Dendritic cell treated with granulocyte-macrophage colony-stimulating factor and Interleukin-4, amounts not matched to agents 40 ng/mL and 50 ng/mL, for 4 days (primary cell): Measurements from ENCODE around the gene C17orf50.

Experiments used
- H3K27ac Mint-ChIP-seq: one replicate; pipeline ENCODE4 v1.8.0; 2022; ENCODE audit warnings: mild to moderate bottlenecking, mixed read lengths
- H3K27me3 Mint-ChIP-seq: one replicate; pipeline ENCODE4 v1.8.0; 2022; ENCODE audit warnings: mild to moderate bottlenecking, mixed read lengths
- H3K36me3 Mint-ChIP-seq: one replicate; pipeline ENCODE4 v1.8.0; 2022; ENCODE audit warnings: low read depth, mixed read lengths
- H3K4me1 Mint-ChIP-seq: one replicate; pipeline ENCODE4 v1.8.0; 2022; ENCODE audit warnings: low read depth, mixed read lengths
- H3K4me3 Mint-ChIP-seq: one replicate; pipeline ENCODE4 v1.8.0; 2022; ENCODE audit warnings: mild to moderate bottlenecking, moderate library complexity, mixed read lengths
- H3K9me3 Mint-ChIP-seq: one replicate; pipeline ENCODE4 v1.8.0; 2022; ENCODE audit warnings: mixed read lengths
- intact Hi-C: fragments of 100-400 bp; cut with micrococcal nuclease; formaldehyde crosslinking; loops from one replicate; pipeline ENCODE4 v1.15.0; 2022

C17orf50 gene

GRCh38 chr17:35760587-35760986, at the start of gene C17orf50:
TSS of gene C17orf50 (plus strand) at chr17:35760887. CDS start at chr17:35760942, 55 bp downstream.
- Mint-ChIP-seq H3K36me3 (no peaks in the 10 kb centered on the region), H3K27ac (no peak within 1 kb of the TSS), H3K9me3 (no peaks in the 10 kb centered on the region), H3K4me3 (no peak within 1 kb of the TSS), H3K27me3 (peaks cover 33% of the 10 kb centered on the region), H3K4me1 (peaks cover 24% of the 10 kb centered on the region)
- intact Hi-C loops: no loop called here

- Mint-ChIP-seq H3K27me3 (no peaks in the 10 kb centered on the region), H3K36me3 (peaks cover 28% of the 10 kb centered on the region), H3K4me1 (peaks cover 11% of the 10 kb centered on the region), H3K4me3 (no peak overlapping the region), H3K27ac (no peak overlapping the region), H3K9me3 (no peaks in the 10 kb centered on the region)
- intact Hi-C loops: no loop called here
These were observed 49.7 kb upstream of the C17orf50 start for GRCh38 chr17:35710950-35711349.

GRCh38 chr17:35713069-35713728, 47.5 kb upstream of the C17orf50 start:
- Mint-ChIP-seq H3K27ac (no peak overlapping the region), H3K4me3 (no peak overlapping the region), H3K27me3 (no peaks in the 10 kb centered on the region), H3K4me1 (no peaks in the 10 kb centered on the region), H3K36me3 (peaks cover 28% of the 10 kb centered on the region), H3K9me3 (no peaks in the 10 kb centered on the region)
- intact Hi-C loops: no loop called here

- peaks cover 20% of the 10 kb centered on the region for H3K36me3 Mint-ChIP-seq
- no peaks in the 10 kb centered on the region for H3K9me3 Mint-ChIP-seq
- no peak overlapping the region for H3K4me3 Mint-ChIP-seq
- no peaks in the 10 kb centered on the region for H3K4me1 Mint-ChIP-seq
- intact Hi-C loops: no loop called here
- H3K27ac Mint-ChIP-seq: no peak overlapping the region
- no peaks in the 10 kb centered on the region for H3K27me3 Mint-ChIP-seq
These were observed 45.7 kb upstream of the C17orf50 start for GRCh38 chr17:35714988-35715387.

GRCh38 chr17:35715416-35715815, 45.3 kb upstream of the C17orf50 start:
- H3K27me3 Mint-ChIP-seq: no peaks in the 10 kb centered on the region
- intact Hi-C loops: no loop called here
- no peaks in the 10 kb centered on the region for H3K4me1 Mint-ChIP-seq
- peaks cover 20% of the 10 kb centered on the region for H3K36me3 Mint-ChIP-seq
- no peak overlapping the region for H3K4me3 Mint-ChIP-seq
- no peak overlapping the region for H3K27ac Mint-ChIP-seq
- H3K9me3 Mint-ChIP-seq: no peaks in the 10 kb centered on the region

GRCh38 chr17:35716173-35716572, 44.5 kb upstream of the C17orf50 start:
- H3K27me3 Mint-ChIP-seq: no peaks in the 10 kb centered on the region
- no peak overlapping the region for H3K27ac Mint-ChIP-seq
- intact Hi-C loops: no loop called here
- peaks cover 18% of the 10 kb centered on the region for H3K36me3 Mint-ChIP-seq
- H3K4me3 Mint-ChIP-seq: no peak overlapping the region
- H3K9me3 Mint-ChIP-seq: no peaks in the 10 kb centered on the region
- H3K4me1 Mint-ChIP-seq: no peaks in the 10 kb centered on the region

- H3K4me3 Mint-ChIP-seq: no peak overlapping the region
- no peaks in the 10 kb centered on the region for H3K9me3 Mint-ChIP-seq
- no peak overlapping the region for H3K27ac Mint-ChIP-seq
- H3K36me3 Mint-ChIP-seq: peaks cover 19% of the 10 kb centered on the region
- intact Hi-C loops: no loop called here
- no peaks in the 10 kb centered on the region for H3K27me3 Mint-ChIP-seq
- H3K4me1 Mint-ChIP-seq: no peaks in the 10 kb centered on the region
These were observed 43.7 kb upstream of the C17orf50 start for GRCh38 chr17:35716897-35717465.

- H3K4me3 Mint-ChIP-seq: no peak overlapping the region
- peaks cover 23% of the 10 kb centered on the region for H3K36me3 Mint-ChIP-seq
These were observed 43.2 kb upstream of the C17orf50 start for GRCh38 chr17:35717475-35717874.

GRCh38 chr17:35723735-35724134, 37.0 kb upstream of the C17orf50 start:
- H3K27me3 Mint-ChIP-seq: no peaks in the 10 kb centered on the region
- peaks cover 9% of the 10 kb centered on the region for H3K4me1 Mint-ChIP-seq
- intact Hi-C loops: no loop called here
- no peaks in the 10 kb centered on the region for H3K9me3 Mint-ChIP-seq
- no peak overlapping the region for H3K27ac Mint-ChIP-seq
- H3K36me3 Mint-ChIP-seq: peaks cover 84% of the 10 kb centered on the region
- no peak overlapping the region for H3K4me3 Mint-ChIP-seq

More at GRCh38 chr17:35717475-35717874, 43.2 kb upstream of the C17orf50 start:
- Mint-ChIP-seq H3K4me1 (no peaks in the 10 kb centered on the region), H3K27ac (no peak overlapping the region), H3K27me3 (no peaks in the 10 kb centered on the region), H3K9me3 (no peaks in the 10 kb centered on the region)
- intact Hi-C loops: no loop called here

GRCh38 chr17:35725058-35725457, 35.6 kb upstream of the C17orf50 start:
- intact Hi-C loops: no loop called here
- H3K4me1 Mint-ChIP-seq: peaks cover 9% of the 10 kb centered on the region
- no peaks in the 10 kb centered on the region for H3K9me3 Mint-ChIP-seq
- H3K27me3 Mint-ChIP-seq: peaks cover 4% of the 10 kb centered on the region
- H3K27ac Mint-ChIP-seq: no peak overlapping the region
- H3K4me3 Mint-ChIP-seq: no peak overlapping the region
- peaks cover 80% of the 10 kb centered on the region for H3K36me3 Mint-ChIP-seq

- no peak overlapping the region for H3K27ac Mint-ChIP-seq
- intact Hi-C loops: no loop called here
- peaks cover 11% of the 10 kb centered on the region for H3K27me3 Mint-ChIP-seq
- H3K36me3 Mint-ChIP-seq: peaks cover 73% of the 10 kb centered on the region
- H3K9me3 Mint-ChIP-seq: no peaks in the 10 kb centered on the region
- no peak overlapping the region for H3K4me3 Mint-ChIP-seq
- H3K4me1 Mint-ChIP-seq: peaks cover 16% of the 10 kb centered on the region
These were observed 34.9 kb upstream of the C17orf50 start for GRCh38 chr17:35725802-35726126.

GRCh38 chr17:35726127-35726952, 34.3 kb upstream of the C17orf50 start:
- peaks cover 17% of the 10 kb centered on the region for H3K27me3 Mint-ChIP-seq
- H3K4me3 Mint-ChIP-seq: no peak overlapping the region
- no peak overlapping the region for H3K27ac Mint-ChIP-seq
- no peaks in the 10 kb centered on the region for H3K9me3 Mint-ChIP-seq
- H3K36me3 Mint-ChIP-seq: peaks cover 71% of the 10 kb centered on the region
- H3K4me1 Mint-ChIP-seq: peaks cover 21% of the 10 kb centered on the region
- intact Hi-C loops: no loop called here

GRCh38 chr17:35726953-35727460, 33.7 kb upstream of the C17orf50 start:
- Mint-ChIP-seq H3K4me1 (peaks cover 22% of the 10 kb centered on the region), H3K27me3 (peaks cover 20% of the 10 kb centered on the region), H3K9me3 (no peaks in the 10 kb centered on the region), H3K4me3 (no peak overlapping the region), H3K36me3 (peaks cover 64% of the 10 kb centered on the region), H3K27ac (no peak overlapping the region)
- intact Hi-C loops: no loop called here

GRCh38 chr17:35727635-35728034, 33.1 kb upstream of the C17orf50 start:
- Mint-ChIP-seq H3K4me1 (peaks cover 22% of the 10 kb centered on the region), H3K9me3 (no peaks in the 10 kb centered on the region), H3K27me3 (peaks cover 26% of the 10 kb centered on the region), H3K27ac (no peak overlapping the region), H3K4me3 (no peak overlapping the region), H3K36me3 (peaks cover 60% of the 10 kb centered on the region)
- intact Hi-C loops: no loop called here
